HG03378 (cell line): ENCODE data around the gene HMOX1.
"Not testable (repeated sequence)": the region's sequence is repeated elsewhere in the genome, so short reads cannot be mapped to it uniquely, and the experiment has no call there.

ENCODE experiments used
- ATAC-seq: cut with Tn5 transposase; IDR thresholded peaks from one replicate; pipeline ENCODE4 v1.9.1; 2021; ENCODE audit warnings: mild to moderate bottlenecking, moderate library complexity; ENCODE audit not compliant: unreplicated experiment

HMOX1 gene

DNA sequence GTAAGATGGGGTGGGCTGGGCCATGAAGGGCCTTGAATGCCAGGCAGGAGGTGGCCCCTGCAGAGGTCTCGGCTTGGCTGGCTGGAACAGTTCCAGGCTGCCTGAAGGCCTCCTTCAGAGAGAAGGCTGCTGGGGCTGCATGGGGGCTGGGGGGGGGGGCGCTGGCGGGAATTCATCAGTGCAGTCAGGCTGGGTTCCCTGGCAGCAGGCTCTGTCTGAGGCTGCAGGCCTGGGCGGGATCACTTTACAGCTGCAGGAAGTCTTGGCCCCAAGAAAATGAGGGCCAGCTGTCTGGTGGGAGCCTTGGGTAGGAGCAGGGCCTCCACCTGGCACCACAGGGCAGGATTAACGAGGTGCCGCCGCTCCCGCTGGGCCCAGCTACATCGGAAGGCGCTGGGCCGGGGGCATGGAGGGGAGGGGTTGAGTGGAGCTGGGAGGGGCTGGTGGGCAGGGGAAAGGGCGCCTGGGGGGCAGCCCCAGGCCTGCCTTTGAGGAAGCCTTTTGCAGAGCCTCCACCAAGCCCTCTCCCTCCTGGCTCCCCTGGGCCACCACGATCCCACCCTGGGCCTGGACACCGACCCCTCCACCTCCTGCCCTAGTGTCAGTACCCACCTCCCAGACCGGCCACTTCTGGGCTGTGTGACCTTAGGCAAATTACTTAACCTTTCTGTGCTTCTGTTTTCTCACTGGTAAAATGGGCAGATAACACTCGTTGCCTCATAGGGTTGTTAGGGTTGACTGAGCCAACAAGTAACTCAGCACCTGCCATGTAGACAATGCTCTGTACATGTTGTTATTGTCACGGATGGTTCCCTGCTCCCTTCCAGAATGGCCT, 31.0 kb upstream of the HMOX1 start:
- no peak for ATAC-seq

- ATAC-seq, result peak; percentile 64
Observed at GRCh38 chr22:35350539-35351503, 30.1 kb upstream of the HMOX1 start.

- peak; percentile 57 for ATAC-seq
Observed at GRCh38 chr22:35352214-35353111, 28.4 kb upstream of the HMOX1 start.

- no peak for ATAC-seq
Observed at GRCh38 chr22:35353318-35353717, 27.6 kb upstream of the HMOX1 start.

DNA sequence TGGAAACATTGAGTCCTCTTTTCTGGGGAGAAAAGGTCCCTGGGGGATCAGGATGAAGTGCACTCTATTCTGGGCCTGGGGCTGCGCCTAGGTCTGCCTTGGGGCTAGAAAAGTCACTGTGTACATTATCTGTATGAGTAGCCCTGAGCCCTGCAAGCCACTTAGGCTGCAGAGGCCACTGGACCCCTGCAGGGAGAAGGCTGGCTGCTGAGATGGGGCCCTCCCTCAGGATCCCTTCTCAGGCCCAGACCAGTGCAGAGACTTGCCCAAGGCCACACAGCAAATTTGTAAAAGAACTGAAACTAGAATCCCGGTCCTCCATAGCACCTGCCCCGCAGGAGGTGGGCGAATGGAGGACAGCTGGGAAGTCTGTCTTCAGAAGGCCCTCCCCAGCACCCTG, 26.8 kb upstream of the HMOX1 start:
- ATAC-seq, result no peak

DNA sequence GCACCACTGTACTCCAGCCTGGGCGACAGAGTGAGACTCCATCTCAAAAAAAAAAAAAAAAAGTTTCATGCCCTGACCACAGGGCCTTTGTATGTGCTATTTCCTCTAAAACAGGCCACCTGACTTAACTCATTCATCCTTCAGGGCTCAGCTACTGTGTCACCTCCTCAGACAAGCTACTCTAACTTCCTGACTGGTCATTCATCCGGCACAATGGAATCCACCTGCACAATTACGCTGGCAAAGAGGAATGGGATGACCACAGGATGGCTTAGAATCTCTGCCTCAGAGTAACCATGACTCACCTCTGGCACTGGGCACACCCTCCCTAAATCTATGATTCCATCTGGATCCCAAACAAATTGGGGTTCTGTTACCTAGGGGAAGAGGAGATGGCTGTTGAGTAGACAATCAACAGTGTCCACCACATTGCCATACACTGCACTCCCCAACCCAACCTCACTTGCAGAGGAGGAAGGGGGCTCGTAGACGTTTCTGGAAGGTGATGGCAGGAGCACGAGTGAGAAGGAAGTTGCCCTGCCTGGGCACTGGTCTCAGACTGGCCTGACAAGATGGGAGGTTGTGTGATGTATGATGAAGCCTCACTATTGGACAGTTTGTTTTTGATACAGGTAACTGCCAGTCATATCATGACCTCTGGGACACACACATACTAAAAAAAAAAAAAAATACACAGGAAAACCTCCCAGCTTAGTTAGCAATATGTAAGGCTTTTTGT, 22.8 kb upstream of the HMOX1 start:
- ATAC-seq, result no peak

DNA sequence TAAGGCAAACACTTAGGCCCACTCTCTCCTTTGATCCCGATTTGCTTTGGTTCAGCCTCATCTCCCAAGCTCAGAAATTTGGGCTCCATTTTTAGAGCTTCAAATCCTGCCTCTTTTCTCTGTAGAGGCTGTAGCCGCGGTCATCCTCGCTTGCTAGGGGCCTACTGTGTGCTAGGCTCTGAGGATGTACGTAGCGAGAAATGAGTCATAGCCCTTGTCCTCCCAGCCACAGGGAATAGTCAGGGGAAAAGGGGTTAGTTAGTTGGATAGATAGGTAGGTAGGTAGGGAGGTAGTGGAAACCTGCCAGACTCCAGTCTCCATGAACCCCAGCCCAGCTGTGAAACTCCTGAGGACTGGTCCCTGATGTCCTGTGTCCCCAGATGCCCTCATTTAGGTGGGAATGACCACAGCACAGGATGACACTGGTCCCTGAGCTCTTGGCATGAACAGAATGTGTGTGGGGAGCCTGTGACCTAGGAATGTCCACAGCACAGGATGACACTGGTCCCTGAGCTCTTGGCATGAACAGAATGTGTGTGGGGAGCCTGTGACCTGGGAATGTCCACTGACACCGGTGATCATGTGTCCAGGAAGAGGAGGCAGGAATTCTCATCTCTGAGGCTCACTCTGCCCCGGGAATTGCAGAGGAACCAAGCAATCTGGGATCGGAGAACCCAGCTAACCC, 21.4 kb upstream of the HMOX1 start:
- ATAC-seq, result no peak

DNA sequence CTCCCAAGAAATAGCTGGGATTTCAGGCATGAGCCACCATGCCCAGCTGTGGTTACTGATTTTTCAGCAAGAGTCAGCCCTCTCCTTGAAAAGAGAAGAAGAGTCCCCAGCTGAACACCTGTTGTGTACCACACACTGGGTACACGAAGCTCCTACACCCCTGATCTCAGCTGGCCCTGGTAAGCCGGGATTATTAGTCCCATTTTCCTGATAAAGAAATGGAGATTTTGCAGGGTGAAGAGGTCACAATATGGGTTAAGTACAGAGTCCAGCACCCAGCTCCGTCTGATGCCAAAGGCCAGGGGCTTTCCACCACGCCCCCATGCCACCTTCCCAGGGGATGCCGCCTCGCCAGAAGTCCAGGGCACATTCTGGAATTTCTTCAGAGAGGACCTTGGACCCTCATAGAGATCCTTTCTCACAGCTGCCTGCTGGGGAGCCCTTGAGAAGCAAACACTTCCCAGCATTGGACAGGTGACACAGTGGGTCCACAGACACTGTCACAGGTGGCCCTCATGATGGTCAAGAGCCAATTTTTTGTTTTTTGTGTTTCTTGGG, 19.8 kb upstream of the HMOX1 start:
- no peak for ATAC-seq

DNA sequence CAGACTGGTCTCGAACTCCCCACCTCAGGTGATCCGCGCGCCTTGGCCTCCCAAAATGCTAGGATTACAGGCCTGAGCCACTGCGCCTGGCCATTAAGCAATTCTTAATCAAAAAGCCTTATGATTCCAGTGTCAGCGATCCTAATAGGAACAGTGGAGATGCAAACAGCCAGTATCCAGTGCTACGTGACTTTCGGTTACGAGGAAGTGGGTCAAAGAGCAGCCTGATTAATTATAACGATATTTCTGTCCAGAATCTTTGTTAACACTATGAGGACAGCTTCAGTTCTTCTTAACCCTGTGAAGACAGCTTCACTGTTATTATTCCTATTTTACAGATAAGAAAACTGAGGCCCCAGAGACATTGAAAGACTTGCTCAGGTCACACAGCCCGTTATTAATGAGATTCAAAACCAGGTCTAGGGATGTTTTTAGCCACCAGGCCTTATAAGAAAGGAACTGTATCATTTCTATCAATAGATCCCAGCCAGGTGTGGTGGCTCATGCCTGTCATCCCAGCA, 17.3 kb upstream of the HMOX1 start:
- ATAC-seq, result no peak

- ATAC-seq, result not testable (repeated sequence)
Observed at GRCh38 chr22:35364230-35364629, 16.7 kb upstream of the HMOX1 start.

GRCh38 chr22:35367331-35367886, 13.5 kb upstream of the HMOX1 start:
- ATAC-seq, result no peak

GRCh38 chr22:35368386-35368785, 12.5 kb upstream of the HMOX1 start:
- ATAC-seq, result no peak

DNA sequence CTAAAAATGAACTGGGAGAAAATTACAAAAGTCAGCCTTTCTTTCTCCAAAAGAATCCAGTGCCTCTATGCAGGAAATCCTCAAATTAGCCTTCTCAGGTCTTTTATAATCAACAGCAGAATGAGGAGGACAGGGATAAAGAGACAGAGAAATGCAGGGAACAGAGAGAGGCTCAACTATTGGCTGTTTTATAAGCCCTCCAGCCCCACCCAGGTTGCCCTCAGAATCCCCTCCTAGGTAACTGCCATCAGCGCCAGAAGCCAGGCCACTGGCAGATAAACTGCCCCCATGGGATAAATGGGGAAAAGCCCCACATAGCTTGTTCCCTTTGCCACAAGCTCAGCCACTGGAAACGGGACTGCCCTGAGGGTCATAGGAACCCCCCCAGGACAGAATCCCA, 10.9 kb upstream of the HMOX1 start:
- ATAC-seq, result no peak

- no peak for ATAC-seq
Observed at GRCh38 chr22:35373781-35374180, 7.1 kb upstream of the HMOX1 start.

- no peak for ATAC-seq
Observed at GRCh38 chr22:35375031-35375430, 5.9 kb upstream of the HMOX1 start.

- no peak for ATAC-seq
Observed at GRCh38 chr22:35375526-35375925, 5.4 kb upstream of the HMOX1 start.

DNA sequence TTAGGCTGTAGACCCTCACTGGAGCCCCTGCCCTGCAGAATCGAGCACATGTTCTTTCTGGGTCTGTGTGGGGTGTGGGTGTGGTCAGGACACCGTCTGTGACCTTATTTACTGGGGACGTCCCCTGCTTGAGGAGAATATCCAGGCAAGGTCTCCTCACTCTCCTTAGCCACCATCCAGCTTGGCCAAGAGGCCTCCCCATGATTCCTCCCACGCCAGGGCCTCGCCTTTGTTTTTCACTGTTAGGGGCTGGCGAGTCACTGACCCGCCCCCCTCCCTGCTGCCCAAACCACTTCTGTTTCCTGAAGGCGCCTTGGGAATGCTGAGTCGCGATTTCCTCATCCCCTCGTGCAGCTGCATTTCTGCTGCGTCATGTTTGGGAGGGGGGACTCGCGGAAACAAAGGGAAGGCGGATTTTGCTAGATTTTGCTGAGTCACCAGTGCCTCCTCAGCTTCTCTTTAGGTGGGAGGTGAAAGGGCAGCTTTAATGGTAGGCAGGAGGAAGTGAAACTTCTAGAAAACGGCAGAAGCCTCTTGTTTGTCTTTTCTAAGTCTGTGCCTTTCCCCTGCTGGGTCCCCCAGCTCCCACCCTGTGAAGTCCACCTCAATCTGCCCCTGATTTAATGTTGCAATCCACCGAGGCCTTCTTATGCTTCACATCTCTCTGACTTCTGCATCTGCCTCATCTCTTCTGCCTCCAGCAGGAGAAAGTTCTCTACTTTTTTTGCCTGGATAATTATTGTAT, 4.0 kb upstream of the HMOX1 start:
- ATAC-seq, result peak; percentile 48

GRCh38 chr22:35377735-35378134, 3.2 kb upstream of the HMOX1 start:
- ATAC-seq, result no peak
